H1 (cell line): ENCODE data around the gene ZNF516.

Experiments used
- EP300 ChIP-seq, 2 experiments: IDR thresholded peaks; 1 replicate in 1 of 2; 2 replicates in 1 of 2; pipeline ENCODE4 v1.6.1; 2011 to 2012; ENCODE audit warnings: low read depth in 2 of 2, low read length in 2 of 2, mild to moderate bottlenecking in 2 of 2, borderline replicate concordance in 1 of 2, inconsistent platforms in 1 of 2, moderate library complexity in 1 of 2
- TF ChIP-seq, protein P1 (sequence below), 3 experiments: IDR thresholded peaks; 1 replicate in 2 of 3; 2 replicates in 1 of 3; pipeline versions ENCODE4 v1.5.1 to v1.6.1; 2011; ENCODE audit warnings: low read length in 3 of 3, mild to moderate bottlenecking in 3 of 3, inconsistent platforms in 2 of 3, low read depth in 1 of 3, moderate library complexity in 1 of 3; ENCODE audit not compliant: insufficient read depth in 1 of 3; ENCODE audit errors: control extremely low read depth in 1 of 3

DNA sequence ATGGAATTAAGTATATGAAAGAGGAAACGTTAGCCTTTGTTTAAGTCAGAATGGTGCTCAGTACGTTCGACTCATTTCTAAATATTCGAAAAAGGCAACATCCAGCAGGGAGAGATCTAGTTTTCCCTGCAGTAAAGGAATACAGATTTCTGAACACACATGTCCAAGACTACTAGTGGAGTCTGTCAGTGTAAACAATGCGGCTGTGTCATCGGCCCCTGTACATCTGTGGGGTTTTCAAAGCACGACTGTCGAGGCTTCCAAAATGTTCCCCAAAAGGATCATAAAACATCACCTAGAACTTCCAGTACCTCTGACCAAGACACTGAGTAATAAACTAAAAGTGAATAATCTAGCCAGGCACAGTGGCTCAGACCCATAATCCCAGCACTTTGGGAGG lies 112.8 kb downstream of the ZNF516 start:
- TF ChIP-seq, protein P1, sequence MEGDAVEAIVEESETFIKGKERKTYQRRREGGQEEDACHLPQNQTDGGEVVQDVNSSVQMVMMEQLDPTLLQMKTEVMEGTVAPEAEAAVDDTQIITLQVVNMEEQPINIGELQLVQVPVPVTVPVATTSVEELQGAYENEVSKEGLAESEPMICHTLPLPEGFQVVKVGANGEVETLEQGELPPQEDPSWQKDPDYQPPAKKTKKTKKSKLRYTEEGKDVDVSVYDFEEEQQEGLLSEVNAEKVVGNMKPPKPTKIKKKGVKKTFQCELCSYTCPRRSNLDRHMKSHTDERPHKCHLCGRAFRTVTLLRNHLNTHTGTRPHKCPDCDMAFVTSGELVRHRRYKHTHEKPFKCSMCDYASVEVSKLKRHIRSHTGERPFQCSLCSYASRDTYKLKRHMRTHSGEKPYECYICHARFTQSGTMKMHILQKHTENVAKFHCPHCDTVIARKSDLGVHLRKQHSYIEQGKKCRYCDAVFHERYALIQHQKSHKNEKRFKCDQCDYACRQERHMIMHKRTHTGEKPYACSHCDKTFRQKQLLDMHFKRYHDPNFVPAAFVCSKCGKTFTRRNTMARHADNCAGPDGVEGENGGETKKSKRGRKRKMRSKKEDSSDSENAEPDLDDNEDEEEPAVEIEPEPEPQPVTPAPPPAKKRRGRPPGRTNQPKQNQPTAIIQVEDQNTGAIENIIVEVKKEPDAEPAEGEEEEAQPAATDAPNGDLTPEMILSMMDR (IDR thresholded peaks at IDR 0.05; ENCODE audit: control extremely low read depth in 1 of 3, insufficient read depth in 1 of 3, low read depth in 1 of 3, low read length in 3 of 3) = no peak
- no peak for TF ChIP-seq EP300 (IDR thresholded peaks at IDR 0.05; ENCODE audit: borderline replicate concordance in 1 of 2, low read depth in 2 of 2, low read length in 2 of 2)
